Liver (tissue), 9 donors: Measurements from ENCODE around the gene GPR61. TPM values are rescaled to one million over a fixed set of nuclear protein-coding genes. Genes with fewer than 3 reads are reported as not detected.

Experiments
- DNase-seq: peaks from one replicate; pipeline ENCODE4 v3.0.0-alpha.2; 2017; ENCODE audit warnings: low spot score
- H3K27ac ChIP-seq, 2 donors: one replicate each; pipeline ENCODE4 v1.7.0; 2013; ENCODE audit warnings: inconsistent platforms in 2 of 2, low read length in 2 of 2, control low read depth in 1 of 2, low read depth in 1 of 2, mild to moderate bottlenecking in 1 of 2
- H3K27me3 ChIP-seq, 4 donors: one replicate each; pipeline versions ENCODE4 v1.6.1 to v1.7.0; 2013; ENCODE audit warnings: low read length in 3 of 4, inconsistent platforms in 1 of 4, mild to moderate bottlenecking in 1 of 4, moderate library complexity in 1 of 4; ENCODE audit not compliant: control insufficient read depth in 4 of 4, insufficient read depth in 4 of 4
- H3K36me3 ChIP-seq, 4 donors: one replicate each; pipeline versions ENCODE4 v1.6.1 to v1.7.0; 2013; ENCODE audit warnings: low read length in 3 of 4, mild to moderate bottlenecking in 3 of 4, low read depth in 1 of 4, moderate library complexity in 1 of 4; ENCODE audit not compliant: control insufficient read depth in 4 of 4, insufficient read depth in 3 of 4
- H3K4me1 ChIP-seq, 4 donors: one replicate each; pipeline versions ENCODE4 v1.6.1 to v1.7.0; 2013; ENCODE audit warnings: low read length in 3 of 4, mild to moderate bottlenecking in 3 of 4, moderate library complexity in 1 of 4; ENCODE audit not compliant: control insufficient read depth in 4 of 4, insufficient read depth in 4 of 4
- H3K4me3 ChIP-seq, 3 donors: one replicate each; pipeline versions ENCODE4 v1.6.1 to v1.7.0; 2013; ENCODE audit warnings: low read length in 3 of 3, control low read depth in 1 of 3, low read depth in 1 of 3, mild to moderate bottlenecking in 1 of 3
- H3K9ac ChIP-seq, 2 donors: one replicate each; pipeline ENCODE4 v1.7.0; 2013; ENCODE audit warnings: low read length in 2 of 2, mild to moderate bottlenecking in 2 of 2, moderate library complexity in 2 of 2, control low read depth in 1 of 2, low read depth in 1 of 2
- H3K9me3 ChIP-seq, 4 donors: one replicate each; pipeline versions ENCODE4 v1.6.1 to v1.7.0; 2013; ENCODE audit warnings: low read length in 3 of 4; ENCODE audit not compliant: control insufficient read depth in 4 of 4
- ATF3 ChIP-seq: IDR thresholded peaks from 2 replicates; pipeline ENCODE4 v1.6.1; 2016; ENCODE audit warnings: antibody characterized with exemption
- EGR1 ChIP-seq, 2 donors: IDR thresholded peaks; 2 replicates each; pipeline ENCODE4 v1.6.1; 2016 to 2018; ENCODE audit warnings: antibody characterized with exemption in 2 of 2, low read depth in 2 of 2
- GABPA ChIP-seq, 2 donors: IDR thresholded peaks in 1 of 2; conservative IDR thresholded peaks in 1 of 2; 2 replicates each; pipeline ENCODE4 v1.6.1; 2016; ENCODE audit warnings: antibody characterized with exemption in 2 of 2, mild to moderate bottlenecking in 1 of 2, moderate library complexity in 1 of 2
- HNF4A ChIP-seq, 2 donors: conservative IDR thresholded peaks; 2 replicates each; pipeline ENCODE4 v1.6.1; 2016; ENCODE audit warnings: antibody characterized with exemption in 2 of 2, mild to moderate bottlenecking in 2 of 2
- JUND ChIP-seq, 2 donors: IDR thresholded peaks; 2 replicates each; pipeline ENCODE4 v1.6.1; 2016; ENCODE audit warnings: antibody characterized with exemption in 2 of 2
- MAX ChIP-seq: IDR thresholded peaks from 2 replicates; pipeline ENCODE4 v1.6.1; 2016; ENCODE audit warnings: antibody characterized with exemption
- NR2F2 ChIP-seq: IDR thresholded peaks from 2 replicates; pipeline ENCODE4 v1.6.1; 2016; ENCODE audit warnings: antibody characterized with exemption
- RXRA ChIP-seq, 2 donors: IDR thresholded peaks; 2 replicates each; pipeline ENCODE4 v1.6.1; 2017 to 2018; ENCODE audit warnings: antibody characterized with exemption in 2 of 2, mild to moderate bottlenecking in 1 of 2
- SP1 ChIP-seq: IDR thresholded peaks from 2 replicates; pipeline ENCODE4 v1.6.1; 2018; ENCODE audit warnings: antibody characterized with exemption, mild to moderate bottlenecking
- TAF1 ChIP-seq: conservative IDR thresholded peaks from 2 replicates; pipeline ENCODE4 v1.6.1; 2016; ENCODE audit warnings: antibody characterized with exemption, mild to moderate bottlenecking
- YY1 ChIP-seq: IDR thresholded peaks from 2 replicates; pipeline ENCODE4 v1.6.1; 2016; ENCODE audit warnings: antibody characterized with exemption, mild to moderate bottlenecking
- WGBS: extraction: QIAGEN DNeasy Blood & Tissue Kit; methylation state at CpG from one replicate; pipeline ENCODE4 v1.1.7; 2013; 5-methylcytosine and 5-hydroxymethylcytosine counted together
- polyA plus RNA-seq, 2 donors: library from polyadenylated mRNA; stranded (reverse) in 1 of 2; unstranded in 1 of 2; fragments of 200-250 nt in 1 of 2; fragments of >200 nt in 1 of 2; fragmentation: Nextera tagmentation in 1 of 2; extraction: Ambion mirVana in 1 of 2; gene quantifications; one replicate each; pipeline versions ENCODE4 v1.2.1 to v1.2.3, GENCODE V29; 2013 to 2015
- total RNA-seq, 2 donors: library from RNA; depleted of rRNA; stranded (reverse); fragments of >200 nt; gene quantifications; one replicate each; pipeline ENCODE4 v1.2.3, GENCODE V29; 2014
- TF ChIP-seq, protein P1 (sequence below): fragments of 150-350 bp; IDR thresholded peaks from 2 replicates; pipeline ENCODE4 v1.5.1; 2017; ENCODE audit warnings: improper control_type of control experiment, low read depth, low read length; ENCODE audit not compliant: missing input control
- TF ChIP-seq, protein P2 (sequence below): IDR thresholded peaks from 2 replicates; pipeline ENCODE4 v1.6.1; 2016; ENCODE audit warnings: antibody characterized with exemption
- donor health status: healthy.
- donor health status: healthy.
- donor health status: healthy.
- donor health status: healthy.
- donor health status: healthy.

The GPR61 gene
- total and polyA plus RNA-seq, 4 donors: 0.32 TPM; not detected in 3

GRCh38 chr1:109522026-109522425, 17.6 kb upstream of the GPR61 start:
- WGBS: 89% methylated on average over 7 of the region's 7 CpGs
- Histone ChIP-seq H3K36me3 (no peaks in the 10 kb centered on the region), H3K9me3 (no peaks in the 10 kb centered on the region), H3K27ac (no peak overlapping the region), H3K9ac (no peak overlapping the region), H3K27me3 (no peaks in the 10 kb centered on the region), H3K4me1 (no peaks in the 10 kb centered on the region), H3K4me3 (no peak overlapping the region)
- DNase-seq: no peak
- no peak for TF ChIP-seq YY1
- TF ChIP-seq GABPA (IDR thresholded peaks at IDR 0.05 in 1 of 2, conservative IDR thresholded peaks at IDR 0.05 in 1 of 2): no peak
- no peak for TF ChIP-seq HNF4A (conservative IDR thresholded peaks at IDR 0.05)
- no peak for TF ChIP-seq MAX

GRCh38 chr1:109523706-109524105, 16.0 kb upstream of the GPR61 start:
- WGBS: 93% methylated on average over 2 of the region's 2 CpGs

DNA sequence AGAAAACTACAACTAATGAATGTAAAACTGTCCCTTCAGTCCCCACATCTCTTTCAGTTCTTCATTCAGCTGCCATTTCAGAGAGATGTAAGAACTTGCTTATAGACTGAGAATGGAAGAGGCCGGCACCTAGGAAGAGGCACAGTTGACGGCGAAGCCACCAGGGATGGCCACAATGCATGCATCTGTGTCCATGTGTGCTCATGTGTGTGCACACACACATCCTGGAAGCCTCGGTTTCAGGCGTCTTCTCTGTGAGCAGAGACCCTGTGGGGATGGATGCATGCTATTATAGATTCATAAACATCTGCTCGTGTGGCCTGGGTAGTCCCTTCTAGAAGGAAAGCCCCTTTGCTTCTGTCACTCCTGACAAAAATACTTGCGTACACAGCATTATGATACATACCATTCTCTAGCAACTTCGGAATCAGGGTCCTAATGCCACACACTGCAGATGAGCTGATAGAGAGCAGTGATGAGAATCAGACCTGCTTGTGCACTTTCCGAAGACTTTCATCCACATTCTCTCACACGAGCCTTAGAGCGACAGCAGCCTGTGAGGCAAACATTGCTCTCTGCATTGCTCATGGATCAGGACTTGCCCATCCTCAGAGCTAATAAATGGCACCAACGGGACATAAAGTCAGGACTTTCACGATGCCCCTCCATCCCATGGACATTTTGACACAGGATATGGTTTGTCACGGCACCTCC, 12.4 kb upstream of the GPR61 start:
- Histone ChIP-seq H3K9me3 (no peaks in the 10 kb centered on the region), H3K9ac (no peak overlapping the region), H3K4me1 (peaks cover 0 to 2% (median 0%) of the 10 kb centered on the region in 4 donors), H3K4me3 (no peak overlapping the region), H3K27me3 (no peaks in the 10 kb centered on the region), H3K27ac (no peak overlapping the region), H3K36me3 (no peaks in the 10 kb centered on the region)
- WGBS: 78% methylated on average over 14 of the region's 14 CpGs
- no peak for DNase-seq
- TF ChIP-seq HNF4A (conservative IDR thresholded peaks at IDR 0.05) (no peak), TAF1 (no peak), MAX (no peak), SP1 (no peak), NR2F2 (no peak), RXRA (IDR thresholded peaks at IDR 0.05) (no peak), YY1 (no peak), JUND (IDR thresholded peaks at IDR 0.05) (no peak)

More at GRCh38 chr1:109523706-109524105, 16.0 kb upstream of the GPR61 start:
- no peak for TF ChIP-seq JUND (IDR thresholded peaks at IDR 0.05)
- TF ChIP-seq EGR1 (IDR thresholded peaks at IDR 0.05; ENCODE audit: low read depth in 2 of 2): no peak
- no peak for TF ChIP-seq RXRA (IDR thresholded peaks at IDR 0.05)
- TF ChIP-seq ATF3: no peak
- TF ChIP-seq HNF4A (conservative IDR thresholded peaks at IDR 0.05): no peak
- TF ChIP-seq YY1: no peak
- TF ChIP-seq, protein P1, sequence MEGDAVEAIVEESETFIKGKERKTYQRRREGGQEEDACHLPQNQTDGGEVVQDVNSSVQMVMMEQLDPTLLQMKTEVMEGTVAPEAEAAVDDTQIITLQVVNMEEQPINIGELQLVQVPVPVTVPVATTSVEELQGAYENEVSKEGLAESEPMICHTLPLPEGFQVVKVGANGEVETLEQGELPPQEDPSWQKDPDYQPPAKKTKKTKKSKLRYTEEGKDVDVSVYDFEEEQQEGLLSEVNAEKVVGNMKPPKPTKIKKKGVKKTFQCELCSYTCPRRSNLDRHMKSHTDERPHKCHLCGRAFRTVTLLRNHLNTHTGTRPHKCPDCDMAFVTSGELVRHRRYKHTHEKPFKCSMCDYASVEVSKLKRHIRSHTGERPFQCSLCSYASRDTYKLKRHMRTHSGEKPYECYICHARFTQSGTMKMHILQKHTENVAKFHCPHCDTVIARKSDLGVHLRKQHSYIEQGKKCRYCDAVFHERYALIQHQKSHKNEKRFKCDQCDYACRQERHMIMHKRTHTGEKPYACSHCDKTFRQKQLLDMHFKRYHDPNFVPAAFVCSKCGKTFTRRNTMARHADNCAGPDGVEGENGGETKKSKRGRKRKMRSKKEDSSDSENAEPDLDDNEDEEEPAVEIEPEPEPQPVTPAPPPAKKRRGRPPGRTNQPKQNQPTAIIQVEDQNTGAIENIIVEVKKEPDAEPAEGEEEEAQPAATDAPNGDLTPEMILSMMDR: no peak
- no peak for TF ChIP-seq SP1
- TF ChIP-seq, protein P2, sequence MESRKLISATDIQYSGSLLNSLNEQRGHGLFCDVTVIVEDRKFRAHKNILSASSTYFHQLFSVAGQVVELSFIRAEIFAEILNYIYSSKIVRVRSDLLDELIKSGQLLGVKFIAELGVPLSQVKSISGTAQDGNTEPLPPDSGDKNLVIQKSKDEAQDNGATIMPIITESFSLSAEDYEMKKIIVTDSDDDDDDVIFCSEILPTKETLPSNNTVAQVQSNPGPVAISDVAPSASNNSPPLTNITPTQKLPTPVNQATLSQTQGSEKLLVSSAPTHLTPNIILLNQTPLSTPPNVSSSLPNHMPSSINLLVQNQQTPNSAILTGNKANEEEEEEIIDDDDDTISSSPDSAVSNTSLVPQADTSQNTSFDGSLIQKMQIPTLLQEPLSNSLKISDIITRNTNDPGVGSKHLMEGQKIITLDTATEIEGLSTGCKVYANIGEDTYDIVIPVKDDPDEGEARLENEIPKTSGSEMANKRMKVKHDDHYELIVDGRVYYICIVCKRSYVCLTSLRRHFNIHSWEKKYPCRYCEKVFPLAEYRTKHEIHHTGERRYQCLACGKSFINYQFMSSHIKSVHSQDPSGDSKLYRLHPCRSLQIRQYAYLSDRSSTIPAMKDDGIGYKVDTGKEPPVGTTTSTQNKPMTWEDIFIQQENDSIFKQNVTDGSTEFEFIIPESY: no peak
- H3K36me3 ChIP-seq: no peaks in the 10 kb centered on the region
- H3K9me3 ChIP-seq: no peaks in the 10 kb centered on the region
- no peak overlapping the region for H3K27ac ChIP-seq
- DNase-seq: no peak
- no peak overlapping the region for H3K4me3 ChIP-seq
- H3K9ac ChIP-seq: no peak overlapping the region
- H3K27me3 ChIP-seq: no peaks in the 10 kb centered on the region
- no peaks in the 10 kb centered on the region for H3K4me1 ChIP-seq
